HG03039 (cell line): ENCODE results near the gene SECISBP2.

Experiments used
- ATAC-seq: cut with Tn5 transposase; IDR thresholded peaks from one replicate; pipeline ENCODE4 v1.9.1; 2021; ENCODE audit warnings: mild to moderate bottlenecking, moderate library complexity; ENCODE audit not compliant: unreplicated experiment

The SECISBP2 gene

GRCh38 chr9:89379508-89380115 lies 61.3 kb downstream of the SECISBP2 start:
- ATAC-seq: no peak

DNA sequence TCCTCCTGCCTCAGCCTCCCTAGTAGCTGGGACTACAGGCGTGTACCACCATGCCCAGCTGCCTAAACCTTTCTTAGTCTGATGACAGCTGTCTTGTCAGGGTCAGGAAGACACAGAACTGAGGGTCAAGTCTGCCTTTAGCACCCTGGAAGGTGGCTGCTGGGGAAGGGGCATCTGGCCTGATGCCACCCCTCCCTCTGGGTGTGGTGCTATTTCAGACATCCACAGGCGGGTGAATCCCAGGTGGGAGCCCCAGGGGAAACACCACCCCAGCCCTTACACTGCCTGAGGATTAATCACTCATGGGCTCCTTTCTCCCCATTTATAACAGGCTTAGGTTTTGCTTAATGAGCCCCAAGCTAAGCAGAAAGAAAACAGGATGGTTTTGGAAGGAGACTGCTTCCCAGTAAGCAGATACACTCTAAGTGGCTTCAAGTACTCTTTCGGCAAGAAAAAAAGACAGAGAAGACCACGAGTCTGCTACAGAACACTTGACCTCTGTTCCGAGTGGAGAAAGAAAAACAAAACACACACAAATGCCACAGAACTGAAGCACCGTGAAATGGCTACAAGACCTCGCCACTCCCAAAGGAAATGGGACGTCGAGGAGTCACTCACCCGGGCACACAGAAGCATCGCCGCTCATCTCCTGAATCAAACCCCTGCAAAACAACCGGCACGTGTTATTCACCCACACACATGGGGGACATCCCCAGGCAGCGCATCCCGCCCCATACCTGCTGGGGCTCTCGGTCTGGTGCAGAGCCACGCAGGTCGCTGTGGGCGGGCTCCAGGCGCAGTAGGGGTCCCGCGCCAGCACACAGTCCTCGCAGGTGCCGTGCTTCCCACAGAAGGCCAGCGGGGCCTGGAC lies 62.4 kb downstream of the SECISBP2 start:
- no peak for ATAC-seq

- no peak for ATAC-seq
Measured at GRCh38 chr9:89381308-89381609, 63.0 kb downstream of the SECISBP2 start.

- no peak for ATAC-seq
Measured at GRCh38 chr9:89382026-89382986, 64.0 kb downstream of the SECISBP2 start.

DNA sequence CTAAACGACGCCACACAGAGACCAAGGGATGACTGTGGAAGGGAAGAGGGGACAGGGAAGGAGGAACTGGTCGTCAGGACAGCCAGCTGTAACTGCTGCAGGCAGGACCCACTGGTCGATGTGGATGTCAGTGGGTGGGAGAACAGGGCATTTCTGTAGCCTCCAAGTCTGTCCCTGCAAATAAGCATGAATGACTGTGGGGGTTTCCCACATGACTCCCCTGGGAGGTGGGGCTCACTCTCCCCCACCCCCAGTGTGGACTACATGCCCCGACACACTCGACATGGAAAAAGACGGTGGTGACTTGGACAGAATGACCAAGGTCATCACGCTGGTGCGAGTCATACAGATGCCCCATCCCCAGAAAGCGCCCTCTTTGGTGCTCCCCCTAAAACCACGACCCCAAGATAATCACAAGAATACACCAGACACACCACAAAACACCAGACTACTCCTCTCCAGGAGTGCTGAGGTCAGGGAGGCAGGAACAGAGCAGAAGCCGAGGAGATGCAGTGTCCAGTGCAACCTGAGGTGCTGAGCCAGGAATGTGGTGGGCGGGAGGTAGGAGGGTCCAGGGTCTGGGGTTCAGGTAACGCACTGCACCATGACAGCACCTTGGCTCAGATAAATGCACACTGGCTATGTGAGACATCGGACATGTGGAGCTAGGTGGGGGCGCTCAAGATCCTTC lies 64.9 kb downstream of the SECISBP2 start:
- no peak for ATAC-seq

DNA sequence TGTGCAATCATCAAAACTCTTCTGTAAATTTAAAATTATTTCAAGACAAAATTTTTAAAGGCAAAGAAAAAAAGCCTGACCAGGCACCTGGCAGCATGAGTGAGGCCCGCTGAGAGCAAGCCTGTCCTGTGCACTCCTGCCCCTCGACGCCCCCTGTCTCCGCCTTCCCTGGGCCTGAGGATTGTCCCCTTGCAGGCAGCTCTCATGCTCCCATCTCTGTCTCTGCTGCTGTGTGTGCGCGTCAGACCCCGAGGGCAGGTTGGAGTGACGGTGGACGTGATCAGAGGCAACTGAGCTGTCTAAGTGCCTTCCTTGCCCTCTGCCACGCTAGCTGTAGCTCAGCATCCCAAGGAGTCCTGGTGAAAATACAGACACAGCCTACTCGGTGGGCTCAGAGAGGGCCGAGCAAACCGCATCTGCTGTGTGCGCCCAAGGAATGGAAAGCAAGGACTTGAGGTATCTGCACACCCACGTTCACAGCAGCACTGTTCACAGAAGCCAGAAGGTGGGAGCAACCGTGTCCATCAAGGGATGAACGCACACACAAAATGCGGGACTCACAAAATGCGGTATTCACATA lies 65.5 kb downstream of the SECISBP2 start:
- no peak for ATAC-seq

DNA sequence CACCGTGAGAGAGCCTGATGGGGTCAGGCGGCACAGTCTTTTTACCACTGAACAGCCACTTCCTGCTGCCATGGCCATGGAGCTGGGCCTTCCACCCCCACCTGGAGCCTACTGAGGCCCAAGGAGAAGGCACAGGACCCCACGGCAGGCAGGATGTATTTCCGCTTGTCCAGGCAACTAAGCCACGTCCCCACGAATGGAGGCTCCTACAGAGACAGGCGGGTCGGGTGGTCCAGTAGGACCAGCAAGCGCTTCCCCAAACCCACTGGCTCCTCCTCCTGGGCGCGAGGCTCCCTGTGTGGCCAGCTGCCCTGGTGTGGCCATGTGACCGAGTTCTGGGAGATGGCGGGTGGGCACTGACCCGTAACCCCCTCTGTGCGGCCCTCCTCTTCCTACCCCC lies 66.5 kb downstream of the SECISBP2 start:
- ATAC-seq: no peak

GRCh38 chr9:89386206-89386605 lies 67.9 kb downstream of the SECISBP2 start:
- no peak for ATAC-seq

DNA sequence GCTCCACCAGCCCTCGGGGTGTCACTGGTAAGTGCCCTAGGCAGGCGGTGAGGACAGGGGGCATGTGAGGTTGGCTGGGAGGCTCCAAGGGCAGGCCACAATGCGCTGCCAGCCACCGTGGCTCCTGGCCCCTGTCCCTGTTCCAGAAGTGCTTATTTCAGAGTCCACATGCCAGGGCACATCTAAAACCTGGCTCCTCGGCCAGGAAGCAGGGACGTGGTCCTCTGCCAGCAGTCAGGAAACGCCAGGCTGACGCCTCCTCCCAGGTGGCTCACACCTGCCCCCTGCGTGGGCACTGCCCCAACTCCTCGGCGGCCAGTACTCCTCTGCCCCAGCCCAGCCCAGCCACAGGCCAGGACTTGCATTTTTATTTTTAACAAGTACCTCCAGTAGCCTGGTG lies 68.5 kb downstream of the SECISBP2 start:
- ATAC-seq: no peak

- ATAC-seq: no peak
Measured at GRCh38 chr9:89387197-89387849, 69.0 kb downstream of the SECISBP2 start.

GRCh38 chr9:89388084-89388867 lies 70.0 kb downstream of the SECISBP2 start:
- ATAC-seq: no peak

GRCh38 chr9:89388868-89389177 lies 70.5 kb downstream of the SECISBP2 start:
- ATAC-seq: no peak

DNA sequence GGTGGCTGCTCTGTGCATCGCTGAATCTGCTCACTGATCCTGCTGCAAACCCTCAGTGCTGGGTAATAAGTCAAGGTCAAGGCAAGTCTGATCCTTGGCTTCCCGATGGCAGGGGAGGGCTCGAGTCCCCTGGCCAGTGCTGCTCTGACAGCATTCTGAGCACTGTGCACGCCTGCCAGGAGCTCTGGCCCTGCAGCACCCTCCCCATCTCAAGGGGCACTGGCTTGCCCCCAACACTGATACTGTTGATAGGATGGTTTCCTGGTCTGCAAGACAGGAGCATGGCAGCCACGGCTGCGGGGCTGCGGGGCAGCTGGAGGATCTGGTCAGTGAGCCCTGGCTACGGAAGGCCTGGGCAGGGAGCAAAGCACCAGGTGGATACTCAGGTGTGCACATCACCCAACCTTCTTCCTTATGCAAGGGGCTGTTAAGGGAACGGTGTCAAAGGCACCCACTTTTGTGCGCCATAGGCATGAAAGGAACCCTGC lies 71.8 kb downstream of the SECISBP2 start:
- no peak for ATAC-seq

- ATAC-seq: no peak
Measured at GRCh38 chr9:89390578-89391116, 72.3 kb downstream of the SECISBP2 start.

- ATAC-seq: no peak
Measured at GRCh38 chr9:89391585-89391984, 73.3 kb downstream of the SECISBP2 start.

DNA sequence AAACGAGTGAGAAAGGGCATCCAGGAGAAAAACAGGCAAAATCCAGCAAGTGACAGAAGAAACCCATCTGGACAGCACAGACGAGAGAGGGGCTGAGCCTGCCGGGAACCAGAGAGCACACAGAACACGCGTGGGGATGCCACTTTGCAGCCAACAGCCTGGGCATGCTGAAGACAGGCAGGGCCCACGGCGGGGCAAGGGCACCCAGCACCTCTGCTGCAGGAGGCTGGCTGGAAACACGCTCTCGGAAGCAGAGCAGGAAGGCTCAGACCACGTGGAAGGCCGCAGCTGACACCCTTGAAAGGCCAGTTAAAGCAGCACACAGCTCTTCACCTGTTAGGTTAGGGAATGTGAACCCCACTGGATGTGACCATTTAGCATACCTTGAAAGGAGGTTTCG lies 76.1 kb downstream of the SECISBP2 start:
- no peak for ATAC-seq

- ATAC-seq: no peak
Measured at GRCh38 chr9:89395931-89396710, 77.8 kb downstream of the SECISBP2 start.

- ATAC-seq: no peak
Measured at GRCh38 chr9:89397471-89397870, 79.2 kb downstream of the SECISBP2 start.
